SU-DHL-6 (cell line): ENCODE results near the gene MYO15B.

Experiments
- H2AFZ ChIP-seq: fragments of 200-600 bp; sonication (generic); 2 replicates; pipeline ENCODE4 v1.6.1; 2014; ENCODE audit warnings: low read depth, mild to moderate bottlenecking, moderate library complexity, mixed read lengths, antibody characterized with exemption, low read length; ENCODE audit not compliant: severe bottlenecking
- H3F3A ChIP-seq: fragments of 200-600 bp; shearing (Covaris generic); 2 replicates; pipeline ENCODE4 v1.6.0; 2016; ENCODE audit warnings: antibody characterized with exemption, mild to moderate bottlenecking; ENCODE audit not compliant: insufficient read depth
- H3K27ac ChIP-seq: fragments of 200-600 bp; sonication (generic); 2 replicates; pipeline ENCODE4 v1.5.1; 2016; ENCODE audit warnings: low read depth, mild to moderate bottlenecking, low read length, moderate library complexity, mixed read lengths
- H3K27me3 ChIP-seq: fragments of 200-600 bp; sonication (generic), shearing (Covaris generic); 2 replicates; pipeline ENCODE4 v1.6.0; 2014; ENCODE audit warnings: mild to moderate bottlenecking, low read length
- H3K36me3 ChIP-seq: fragments of 200-600 bp; sonication (generic); 2 replicates; pipeline ENCODE4 v1.6.1; 2014; ENCODE audit warnings: mild to moderate bottlenecking, low read length, mixed read lengths
- H3K4me2 ChIP-seq: fragments of 300-600, 200-600 bp; shearing (Covaris generic), sonication (generic); 2 replicates; pipeline ENCODE4 v1.6.0; 2014; ENCODE audit warnings: low read length, low read depth, mild to moderate bottlenecking; ENCODE audit not compliant: poor library complexity, severe bottlenecking
- H3K4me3 ChIP-seq: fragments of 200-600 bp; sonication (generic); 2 replicates; pipeline ENCODE4 v1.5.1; 2014; ENCODE audit warnings: antibody characterized with exemption, low read length, mild to moderate bottlenecking, mixed read lengths; ENCODE audit not compliant: insufficient read depth, poor library complexity, severe bottlenecking
- H3K79me2 ChIP-seq: fragments of 200-600 bp; sonication (generic); 2 replicates; pipeline ENCODE4 v1.6.1; 2014; ENCODE audit warnings: mild to moderate bottlenecking, low read length, moderate library complexity; ENCODE audit not compliant: insufficient read depth
- H3K9ac ChIP-seq: fragments of 200-600 bp; sonication (generic); 2 replicates; pipeline ENCODE4 v1.7.0; 2014; ENCODE audit warnings: mild to moderate bottlenecking, low read length
- H3K9me2 ChIP-seq: fragments of 200-600 bp; sonication (generic); replicated peaks from 2 replicates; pipeline ENCODE4 v1.6.1; 2014; ENCODE audit warnings: low read length; ENCODE audit not compliant: insufficient read depth
- H3K9me3 ChIP-seq: fragments of 200-600 bp; sonication (generic); 2 replicates; pipeline ENCODE4 v1.6.1; 2014; ENCODE audit warnings: low read length, mixed read lengths; ENCODE audit not compliant: insufficient read depth
- H4K20me1 ChIP-seq: fragments of 200-600 bp; sonication (generic); 2 replicates; pipeline ENCODE4 v1.6.1; 2014; ENCODE audit warnings: low read depth, mild to moderate bottlenecking, antibody characterized with exemption, low read length, moderate library complexity, mixed read lengths
- CTCF ChIP-seq: fragments of 200-600 bp; sonication (generic); IDR thresholded peaks from one replicate; pipeline ENCODE4 v1.5.1; 2017; ENCODE audit warnings: antibody characterized with exemption, mild to moderate bottlenecking, low read length, moderate library complexity; ENCODE audit not compliant: insufficient read depth, poor library complexity, severe bottlenecking
- EZH2phosphoT487 ChIP-seq: fragments of 200-600 bp; sonication (generic), shearing (Covaris generic); conservative IDR thresholded peaks from 2 replicates; pipeline ENCODE4 v1.6.1; 2018; ENCODE audit warnings: mild to moderate bottlenecking, antibody characterized with exemption, low read length, moderate library complexity, mixed read lengths

Gene MYO15B

DNA sequence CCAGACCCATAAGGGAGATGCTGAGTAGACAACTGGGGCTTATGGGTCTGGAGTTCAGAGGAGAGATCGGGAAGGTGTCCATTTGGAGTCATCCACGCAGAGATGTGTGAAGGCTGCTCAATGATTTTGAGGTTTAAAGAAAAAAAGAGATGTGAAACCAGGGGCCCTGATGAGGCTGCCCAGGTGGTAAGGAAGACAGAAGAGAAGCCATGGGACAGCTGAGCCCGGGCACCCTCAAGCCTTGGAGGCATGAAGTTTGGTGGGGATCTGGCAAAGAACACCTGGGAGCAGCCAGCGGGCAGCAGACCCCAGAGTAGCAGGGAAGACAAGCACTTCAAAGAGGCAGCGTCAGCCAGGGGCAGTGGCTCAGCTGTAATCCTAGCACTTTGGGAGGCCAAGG lies 20.8 kb upstream of the MYO15B start:
- TF ChIP-seq CTCF (no peak), EZH2phosphoT487 (no peak)
- Histone ChIP-seq H3K36me3 (no peaks in the 10 kb centered on the region), H3K27me3 (no peaks in the 10 kb centered on the region), H3K27ac (no peak overlapping the region), H3K9me3 (no peaks in the 10 kb centered on the region), H3K9me2 (no peaks in the 10 kb centered on the region), H2AFZ (no peak overlapping the region), H4K20me1 (no peaks in the 10 kb centered on the region), H3K79me2 (no peaks in the 10 kb centered on the region), H3K4me3 (no peak overlapping the region), H3K9ac (no peak overlapping the region), H3F3A (no peaks in the 10 kb centered on the region), H3K4me2 (no peak overlapping the region)

GRCh38 chr17:75568412-75569255 lies 19.0 kb upstream of the MYO15B start:
- Histone ChIP-seq H3K9ac (no peak overlapping the region), H3K27ac (no peak overlapping the region), H3K9me3 (no peaks in the 10 kb centered on the region), H2AFZ (no peak overlapping the region), H3K79me2 (no peaks in the 10 kb centered on the region), H3K36me3 (no peaks in the 10 kb centered on the region), H3K27me3 (no peaks in the 10 kb centered on the region), H3K4me3 (no peak overlapping the region), H3K4me2 (no peak overlapping the region), H3K9me2 (no peaks in the 10 kb centered on the region), H4K20me1 (no peaks in the 10 kb centered on the region), H3F3A (no peaks in the 10 kb centered on the region)
- TF ChIP-seq EZH2phosphoT487 (no peak), CTCF (no peak)

DNA sequence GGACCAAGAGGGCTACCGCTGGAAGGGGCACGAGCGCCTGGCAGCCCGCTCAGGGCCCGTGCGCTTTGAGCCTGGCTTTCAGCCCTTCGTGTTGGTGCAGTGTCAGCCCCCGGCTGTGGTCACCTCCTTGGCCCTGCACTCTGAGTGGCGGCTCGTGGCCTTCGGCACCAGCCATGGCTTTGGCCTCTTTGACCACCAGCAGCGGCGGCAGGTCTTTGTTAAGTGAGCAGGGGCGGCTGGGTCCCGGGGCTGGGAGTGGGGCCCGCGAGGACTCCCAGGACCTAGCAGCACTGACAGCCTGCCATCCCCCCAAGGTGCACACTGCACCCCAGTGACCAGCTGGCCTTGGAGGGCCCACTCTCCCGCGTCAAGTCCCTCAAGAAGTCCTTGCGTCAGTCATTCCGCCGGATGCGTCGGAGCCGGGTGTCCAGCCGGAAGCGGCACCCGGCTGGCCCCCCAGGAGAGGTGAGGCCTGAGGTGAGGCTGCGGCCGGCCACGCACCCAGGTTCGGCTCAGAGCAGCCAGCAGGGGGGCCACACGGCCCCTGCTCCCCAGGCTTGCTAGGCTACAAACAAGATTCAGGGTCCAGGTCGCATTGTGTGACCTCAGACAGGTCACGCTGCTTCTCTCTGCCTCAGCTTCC lies 17.4 kb upstream of the MYO15B start:
- Histone ChIP-seq H3F3A (no peaks in the 10 kb centered on the region), H2AFZ (no peak overlapping the region), H3K4me2 (no peak overlapping the region), H4K20me1 (no peaks in the 10 kb centered on the region), H3K36me3 (no peaks in the 10 kb centered on the region), H3K4me3 (no peak overlapping the region), H3K27ac (no peak overlapping the region), H3K27me3 (no peaks in the 10 kb centered on the region), H3K9me2 (no peaks in the 10 kb centered on the region), H3K9me3 (no peaks in the 10 kb centered on the region), H3K9ac (no peak overlapping the region), H3K79me2 (no peaks in the 10 kb centered on the region)
- no peak for TF ChIP-seq EZH2phosphoT487

GRCh38 chr17:75570772-75571171 lies 16.8 kb upstream of the MYO15B start:
- no peaks in the 10 kb centered on the region for H3F3A ChIP-seq
- no peaks in the 10 kb centered on the region for H4K20me1 ChIP-seq
- H3K79me2 ChIP-seq = no peaks in the 10 kb centered on the region
- peak overlapping the region; percentile 37; the same call in 1 of the 2 replicates for H3K9ac ChIP-seq
- H3K4me2 ChIP-seq = peak overlapping the region; percentile 11
- H3K4me3 ChIP-seq = no peak overlapping the region
- H3K9me3 ChIP-seq = no peaks in the 10 kb centered on the region
- H3K36me3 ChIP-seq = no peaks in the 10 kb centered on the region
- no peak overlapping the region for H3K27ac ChIP-seq
- H2AFZ ChIP-seq = peak overlapping the region; percentile 84
- H3K9me2 ChIP-seq = no peaks in the 10 kb centered on the region
- no peaks in the 10 kb centered on the region for H3K27me3 ChIP-seq
- TF ChIP-seq CTCF (no peak), EZH2phosphoT487 (no peak)
